Prostate gland (tissue), 2 donors: ENCODE measurements around the gene SLC35E3.

Experiments
- POLR2A ChIP-seq: fragments of 450-650 bp; IDR thresholded peaks from one replicate; pipeline ENCODE4 v1.6.1; 2016; ENCODE audit warnings: antibody characterized with exemption, mild to moderate bottlenecking
- POLR2AphosphoS5 ChIP-seq: sonication (generic); formaldehyde crosslinking; IDR thresholded peaks from one replicate; pipeline ENCODE4 v1.6.1; 2017; ENCODE audit warnings: antibody characterized with exemption
- TF ChIP-seq, protein P1 (sequence below), 4 experiments: fragments of 200-600 bp in 2 of 4; fragments of 450-650 bp in 2 of 4; sonication (generic) in 2 of 4; IDR thresholded peaks; 1 replicate in 3 of 4; 2 replicates in 1 of 4; pipeline ENCODE4 v1.5.1; 2016 to 2019; ENCODE audit warnings: antibody characterized with exemption in 4 of 4, mild to moderate bottlenecking in 2 of 4, moderate library complexity in 2 of 4

DNA sequence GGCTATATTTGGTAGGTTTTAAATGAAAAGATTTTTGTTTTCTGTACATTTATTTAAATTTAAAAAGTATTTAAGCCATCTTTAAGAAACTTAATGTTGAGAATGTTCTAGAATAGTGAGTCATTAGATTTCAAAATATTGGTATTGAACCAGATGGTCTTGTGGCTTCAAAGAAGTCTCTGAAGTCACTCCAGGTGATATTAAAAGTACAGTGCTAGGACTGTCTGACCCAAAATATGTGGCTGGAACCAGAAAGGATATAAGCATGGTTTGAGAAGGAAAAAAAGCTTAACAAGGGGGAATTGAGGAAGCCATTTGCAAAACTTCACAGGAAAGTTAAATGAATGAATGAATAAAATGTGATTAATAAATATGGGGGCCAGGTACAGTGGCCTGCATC, 33.3 kb downstream of the SLC35E3 start:
- TF ChIP-seq POLR2A = no peak
- TF ChIP-seq, protein P1, sequence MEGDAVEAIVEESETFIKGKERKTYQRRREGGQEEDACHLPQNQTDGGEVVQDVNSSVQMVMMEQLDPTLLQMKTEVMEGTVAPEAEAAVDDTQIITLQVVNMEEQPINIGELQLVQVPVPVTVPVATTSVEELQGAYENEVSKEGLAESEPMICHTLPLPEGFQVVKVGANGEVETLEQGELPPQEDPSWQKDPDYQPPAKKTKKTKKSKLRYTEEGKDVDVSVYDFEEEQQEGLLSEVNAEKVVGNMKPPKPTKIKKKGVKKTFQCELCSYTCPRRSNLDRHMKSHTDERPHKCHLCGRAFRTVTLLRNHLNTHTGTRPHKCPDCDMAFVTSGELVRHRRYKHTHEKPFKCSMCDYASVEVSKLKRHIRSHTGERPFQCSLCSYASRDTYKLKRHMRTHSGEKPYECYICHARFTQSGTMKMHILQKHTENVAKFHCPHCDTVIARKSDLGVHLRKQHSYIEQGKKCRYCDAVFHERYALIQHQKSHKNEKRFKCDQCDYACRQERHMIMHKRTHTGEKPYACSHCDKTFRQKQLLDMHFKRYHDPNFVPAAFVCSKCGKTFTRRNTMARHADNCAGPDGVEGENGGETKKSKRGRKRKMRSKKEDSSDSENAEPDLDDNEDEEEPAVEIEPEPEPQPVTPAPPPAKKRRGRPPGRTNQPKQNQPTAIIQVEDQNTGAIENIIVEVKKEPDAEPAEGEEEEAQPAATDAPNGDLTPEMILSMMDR (IDR thresholded peaks at IDR 0.05) = no peak
- TF ChIP-seq POLR2AphosphoS5 = no peak
